KMS-11 (cell line): Measurements from ENCODE around the gene ELFN1.

ENCODE experiments used
- H2AFZ ChIP-seq: fragments of 200-600 bp; sonication (generic); 2 replicates; pipeline ENCODE4 v1.6.1; 2016; ENCODE audit warnings: antibody characterized with exemption, mixed run types, low read depth
- H3K27ac ChIP-seq: fragments of 200-600 bp; sonication (generic); 2 replicates; pipeline ENCODE4 v1.6.1; 2016; ENCODE audit warnings: mild to moderate bottlenecking, mixed run types
- H3K27me3 ChIP-seq: fragments of 200-600 bp; sonication (generic); 2 replicates; pipeline ENCODE4 v1.6.1; 2017; ENCODE audit warnings: mild to moderate bottlenecking, low read depth, mixed run types, moderate library complexity; ENCODE audit not compliant: insufficient read depth
- H3K36me3 ChIP-seq: fragments of 200-600 bp; sonication (generic); 2 replicates; pipeline ENCODE4 v1.6.1; 2017; ENCODE audit warnings: mild to moderate bottlenecking, mixed run types; ENCODE audit not compliant: insufficient read depth
- H3K4me1 ChIP-seq: fragments of 200-600 bp; sonication (generic); 2 replicates; pipeline ENCODE4 v1.6.1; 2016; ENCODE audit warnings: mild to moderate bottlenecking, low read depth, mixed run types; ENCODE audit not compliant: poor library complexity, severe bottlenecking
- H3K4me2 ChIP-seq: fragments of 200-600 bp; sonication (generic); 2 replicates; pipeline ENCODE4 v1.7.0; 2016; ENCODE audit warnings: mild to moderate bottlenecking, mixed run types
- H3K4me3 ChIP-seq: fragments of 200-600 bp; sonication (generic); IDR thresholded peaks from 2 replicates; pipeline ENCODE4 v1.6.1; 2017; ENCODE audit warnings: low read depth, low read length, mixed read lengths; ENCODE audit not compliant: insufficient read depth
- H3K79me2 ChIP-seq: fragments of 200-600 bp; sonication (generic); 2 replicates; pipeline ENCODE4 v1.6.1; 2016; ENCODE audit warnings: low read depth, mixed run types; ENCODE audit not compliant: insufficient read depth
- H3K9ac ChIP-seq: fragments of 200-600 bp; sonication (generic); 2 replicates; pipeline ENCODE4 v1.6.1; 2016; ENCODE audit warnings: mild to moderate bottlenecking, mixed run types
- H4K20me1 ChIP-seq: fragments of 200-600 bp; sonication (generic); 2 replicates; pipeline ENCODE4 v1.6.1; 2016; ENCODE audit warnings: mild to moderate bottlenecking, mixed run types; ENCODE audit not compliant: insufficient read depth
- CTCF ChIP-seq: fragments of 200-600 bp; sonication (generic); conservative IDR thresholded peaks from 2 replicates; pipeline ENCODE4 v1.6.1; 2017; ENCODE audit warnings: low read depth, mild to moderate bottlenecking, antibody characterized with exemption, low read length, moderate library complexity, mixed read lengths

ELFN1 gene

GRCh38 chr7:1747004-1747801, 77.1 kb downstream of the ELFN1 start:
- H3K27ac ChIP-seq = no peak overlapping the region
- H3K9ac ChIP-seq = no peak overlapping the region
- H3K27me3 ChIP-seq = peaks cover 50% of the 10 kb centered on the region
- no peaks in the 10 kb centered on the region for H4K20me1 ChIP-seq
- no peaks in the 10 kb centered on the region for H3K79me2 ChIP-seq
- H3K4me2 ChIP-seq = no peak overlapping the region
- H3K4me3 ChIP-seq = no peak overlapping the region
- TF ChIP-seq CTCF = no peak
- no peaks in the 10 kb centered on the region for H3K36me3 ChIP-seq
- H2AFZ ChIP-seq = no peak overlapping the region
- no peaks in the 10 kb centered on the region for H3K4me1 ChIP-seq

GRCh38 chr7:1748076-1748838, 78.2 kb downstream of the ELFN1 start:
- Histone ChIP-seq H4K20me1 (no peaks in the 10 kb centered on the region), H3K36me3 (no peaks in the 10 kb centered on the region), H3K9ac (no peak overlapping the region), H3K4me1 (no peaks in the 10 kb centered on the region), H2AFZ (no peak overlapping the region), H3K4me3 (no peak overlapping the region), H3K79me2 (no peaks in the 10 kb centered on the region), H3K27me3 (peaks cover 50% of the 10 kb centered on the region), H3K4me2 (no peak overlapping the region), H3K27ac (no peak overlapping the region)
- no peak for TF ChIP-seq CTCF

- peaks cover 50% of the 10 kb centered on the region for H3K27me3 ChIP-seq
Measured at GRCh38 chr7:1748839-1749173, 78.7 kb downstream of the ELFN1 start.

GRCh38 chr7:1749351-1749863, 79.3 kb downstream of the ELFN1 start:
- no peaks in the 10 kb centered on the region for H3K36me3 ChIP-seq
- H3K27me3 ChIP-seq = peaks cover 56% of the 10 kb centered on the region
- peaks cover 3% of the 10 kb centered on the region for H3K4me1 ChIP-seq
- no peak overlapping the region for H3K4me2 ChIP-seq
- no peaks in the 10 kb centered on the region for H4K20me1 ChIP-seq
- H3K79me2 ChIP-seq = no peaks in the 10 kb centered on the region
- H3K4me3 ChIP-seq = no peak overlapping the region
- no peak overlapping the region for H3K27ac ChIP-seq
- TF ChIP-seq CTCF = no peak
- H2AFZ ChIP-seq = no peak overlapping the region
- H3K9ac ChIP-seq = no peak overlapping the region

More at GRCh38 chr7:1748839-1749173, 78.7 kb downstream of the ELFN1 start:
- Histone ChIP-seq H4K20me1 (no peaks in the 10 kb centered on the region), H3K4me1 (no peaks in the 10 kb centered on the region), H2AFZ (no peak overlapping the region), H3K9ac (no peak overlapping the region), H3K4me2 (no peak overlapping the region), H3K36me3 (no peaks in the 10 kb centered on the region), H3K79me2 (no peaks in the 10 kb centered on the region), H3K4me3 (no peak overlapping the region), H3K27ac (no peak overlapping the region)
- TF ChIP-seq CTCF = no peak
